ENCODE measurements around the gene KANK4.

KANK4 gene

GRCh38 chr1:62285440-62285839 is 33.8 kb downstream of the KANK4 start:
- no peaks in the 10 kb centered on the region for H3K36me3 ChIP-seq (ENCODE audit: insufficient read depth, low read length)
- peaks cover 6% of the 10 kb centered on the region; the same call in 1 of the 2 replicates for H3K9me3 ChIP-seq (ENCODE audit: insufficient read depth, low read depth, low read length)
- peaks cover 95% of the 10 kb centered on the region for H3K27me3 ChIP-seq (ENCODE audit: insufficient read depth, low read length)
- 21% methylated on average over 1 of the region's 1 CpG for WGBS
- no peak overlapping the region for H3K27ac ChIP-seq (ENCODE audit: low read depth, low read length)
- no peak overlapping the region for H3K9ac ChIP-seq (ENCODE audit: low read depth, low read length)
- peaks cover 53% of the 10 kb centered on the region for H3K4me1 ChIP-seq (ENCODE audit: insufficient read depth, low read length)
- peak overlapping the region; percentile 39; the same call in 1 of the 2 replicates for H3K4me3 ChIP-seq (ENCODE audit: low read length)

- Histone ChIP-seq H3K9ac (ENCODE audit: low read depth, low read length) (no peak overlapping the region), H3K27ac (ENCODE audit: low read depth, low read length) (no peak overlapping the region), H3K4me3 (ENCODE audit: low read length) (no peak overlapping the region), H3K4me1 (ENCODE audit: insufficient read depth, low read length) (peaks cover 58% of the 10 kb centered on the region), H3K9me3 (ENCODE audit: insufficient read depth, low read depth, low read length) (peaks cover 6% of the 10 kb centered on the region; the same call in 1 of the 2 replicates), H3K27me3 (ENCODE audit: insufficient read depth, low read length) (peaks cover 89% of the 10 kb centered on the region), H3K36me3 (ENCODE audit: insufficient read depth, low read length) (no peaks in the 10 kb centered on the region)
- WGBS: 93% methylated on average over 3 of the region's 5 CpGs
These were observed 35.2 kb downstream of the KANK4 start for GRCh38 chr1:62283986-62284385.

GRCh38 chr1:62282909-62283755 is 36.1 kb downstream of the KANK4 start:
- no peak overlapping the region for H3K4me3 ChIP-seq (ENCODE audit: low read length)
- H3K9me3 ChIP-seq (ENCODE audit: insufficient read depth, low read depth, low read length): peaks cover 6% of the 10 kb centered on the region; the same call in 1 of the 2 replicates
- no peak overlapping the region for H3K27ac ChIP-seq (ENCODE audit: low read depth, low read length)
- H3K9ac ChIP-seq (ENCODE audit: low read depth, low read length): no peak overlapping the region
- WGBS: 65% methylated on average over 8 of the region's 8 CpGs
- H3K27me3 ChIP-seq (ENCODE audit: insufficient read depth, low read length): peaks cover 81% of the 10 kb centered on the region
- H3K4me1 ChIP-seq (ENCODE audit: insufficient read depth, low read length): peaks cover 51% of the 10 kb centered on the region
- H3K36me3 ChIP-seq (ENCODE audit: insufficient read depth, low read length): no peaks in the 10 kb centered on the region

GRCh38 chr1:62281922-62282555 is 37.2 kb downstream of the KANK4 start:
- H3K4me1 ChIP-seq (ENCODE audit: insufficient read depth, low read length): peaks cover 42% of the 10 kb centered on the region
- WGBS: 90% methylated on average over 4 of the region's 4 CpGs
- H3K9me3 ChIP-seq (ENCODE audit: insufficient read depth, low read depth, low read length): peaks cover 6% of the 10 kb centered on the region; the same call in 1 of the 2 replicates

GRCh38 chr1:62280960-62281465 is 38.2 kb downstream of the KANK4 start:
- H3K4me1 ChIP-seq (ENCODE audit: insufficient read depth, low read length): peaks cover 33% of the 10 kb centered on the region
- H3K9ac ChIP-seq (ENCODE audit: low read depth, low read length): no peak overlapping the region
- H3K27ac ChIP-seq (ENCODE audit: low read depth, low read length): no peak overlapping the region
- H3K27me3 ChIP-seq (ENCODE audit: insufficient read depth, low read length): peaks cover 60% of the 10 kb centered on the region
- no peak overlapping the region for H3K4me3 ChIP-seq (ENCODE audit: low read length)
- H3K9me3 ChIP-seq (ENCODE audit: insufficient read depth, low read depth, low read length): peaks cover 6% of the 10 kb centered on the region; the same call in 1 of the 2 replicates
- WGBS: 93% methylated on average over 2 of the region's 2 CpGs
- no peaks in the 10 kb centered on the region for H3K36me3 ChIP-seq (ENCODE audit: insufficient read depth, low read length)

More at GRCh38 chr1:62281922-62282555, 37.2 kb downstream of the KANK4 start:
- no peak overlapping the region for H3K9ac ChIP-seq (ENCODE audit: low read depth, low read length)
- H3K4me3 ChIP-seq (ENCODE audit: low read length): no peak overlapping the region
- H3K27me3 ChIP-seq (ENCODE audit: insufficient read depth, low read length): peaks cover 70% of the 10 kb centered on the region
- no peak overlapping the region for H3K27ac ChIP-seq (ENCODE audit: low read depth, low read length)
- no peaks in the 10 kb centered on the region for H3K36me3 ChIP-seq (ENCODE audit: insufficient read depth, low read length)

- peaks cover 51% of the 10 kb centered on the region for H3K27me3 ChIP-seq (ENCODE audit: insufficient read depth, low read length)
- H3K9me3 ChIP-seq (ENCODE audit: insufficient read depth, low read depth, low read length): peaks cover 6% of the 10 kb centered on the region; the same call in 1 of the 2 replicates
- peaks cover 24% of the 10 kb centered on the region for H3K4me1 ChIP-seq (ENCODE audit: insufficient read depth, low read length)
- H3K27ac ChIP-seq (ENCODE audit: low read depth, low read length): no peak overlapping the region
- 91% methylated on average over 4 of the region's 4 CpGs for WGBS
- H3K36me3 ChIP-seq (ENCODE audit: insufficient read depth, low read length): no peaks in the 10 kb centered on the region
- H3K9ac ChIP-seq (ENCODE audit: low read depth, low read length): no peak overlapping the region
- no peak overlapping the region for H3K4me3 ChIP-seq (ENCODE audit: low read length)
These were observed 39.1 kb downstream of the KANK4 start for GRCh38 chr1:62280150-62280549.

GRCh38 chr1:62276791-62277190 is 42.4 kb downstream of the KANK4 start:
- Histone ChIP-seq H3K4me1 (ENCODE audit: insufficient read depth, low read length) (peaks cover 10% of the 10 kb centered on the region), H3K27ac (ENCODE audit: low read depth, low read length) (no peak overlapping the region), H3K9ac (ENCODE audit: low read depth, low read length) (no peak overlapping the region), H3K36me3 (ENCODE audit: insufficient read depth, low read length) (no peaks in the 10 kb centered on the region), H3K27me3 (ENCODE audit: insufficient read depth, low read length) (peaks cover 17% of the 10 kb centered on the region), H3K9me3 (ENCODE audit: insufficient read depth, low read depth, low read length) (peaks cover 6% of the 10 kb centered on the region; the same call in 1 of the 2 replicates), H3K4me3 (ENCODE audit: low read length) (no peak overlapping the region)

- Histone ChIP-seq H3K4me1 (ENCODE audit: insufficient read depth, low read length) (peaks cover 12% of the 10 kb centered on the region), H3K36me3 (ENCODE audit: insufficient read depth, low read length) (no peaks in the 10 kb centered on the region), H3K9ac (ENCODE audit: low read depth, low read length) (no peak overlapping the region), H3K27ac (ENCODE audit: low read depth, low read length) (no peak overlapping the region), H3K9me3 (ENCODE audit: insufficient read depth, low read depth, low read length) (no peaks in the 10 kb centered on the region), H3K27me3 (ENCODE audit: insufficient read depth, low read length) (0 out of 2 replicates have a peak, but pooled peaks cover 2% of the 10 kb centered on the region), H3K4me3 (ENCODE audit: low read length) (no peak overlapping the region)
- 93% methylated on average over 14 of the region's 14 CpGs for WGBS
These were observed 44.4 kb downstream of the KANK4 start for GRCh38 chr1:62274496-62275485.

GRCh38 chr1:62273953-62274352 is 45.3 kb downstream of the KANK4 start:
- H3K9me3 ChIP-seq (ENCODE audit: insufficient read depth, low read depth, low read length): no peaks in the 10 kb centered on the region
- H3K9ac ChIP-seq (ENCODE audit: low read depth, low read length): no peak overlapping the region
- no peaks in the 10 kb centered on the region for H3K36me3 ChIP-seq (ENCODE audit: insufficient read depth, low read length)
- no peaks in the 10 kb centered on the region for H3K27me3 ChIP-seq (ENCODE audit: insufficient read depth, low read length)
- H3K4me3 ChIP-seq (ENCODE audit: low read length): no peak overlapping the region
- H3K4me1 ChIP-seq (ENCODE audit: insufficient read depth, low read length): peaks cover 7% of the 10 kb centered on the region; the same call in 1 of the 2 replicates
- 97% methylated on average over 7 of the region's 7 CpGs for WGBS
- H3K27ac ChIP-seq (ENCODE audit: low read depth, low read length): no peak overlapping the region

- H3K36me3 ChIP-seq (ENCODE audit: insufficient read depth, low read length): no peaks in the 10 kb centered on the region
- no peaks in the 10 kb centered on the region for H3K9me3 ChIP-seq (ENCODE audit: insufficient read depth, low read depth, low read length)
- H3K9ac ChIP-seq (ENCODE audit: low read depth, low read length): no peak overlapping the region
- WGBS: 75% methylated on average over 13 of the region's 13 CpGs
- no peak overlapping the region for H3K4me3 ChIP-seq (ENCODE audit: low read length)
- H3K27ac ChIP-seq (ENCODE audit: low read depth, low read length): no peak overlapping the region
- H3K27me3 ChIP-seq (ENCODE audit: insufficient read depth, low read length): no peaks in the 10 kb centered on the region
- 0 out of 2 replicates have a peak, but pooled peaks cover 7% of the 10 kb centered on the region for H3K4me1 ChIP-seq (ENCODE audit: insufficient read depth, low read length)
These were observed 47.1 kb downstream of the KANK4 start for GRCh38 chr1:62271948-62272728.

Data from HUES64 (cell line).